Rectal smooth muscle tissue (tissue), 1 donor: ENCODE measurements around the gene CSRP3.

ENCODE experiments used
- H3K27ac ChIP-seq: one replicate; pipeline ENCODE4 v1.7.0; 2013; ENCODE audit warnings: low read depth, low read length, inconsistent platforms
- H3K27me3 ChIP-seq: one replicate; pipeline ENCODE4 v1.7.0; 2013; ENCODE audit warnings: low read length; ENCODE audit not compliant: control insufficient read depth, insufficient read depth
- H3K36me3 ChIP-seq: one replicate; pipeline ENCODE4 v1.7.0; 2013; ENCODE audit warnings: low read length; ENCODE audit not compliant: control insufficient read depth, insufficient read depth
- H3K4me1 ChIP-seq: one replicate; pipeline ENCODE4 v1.7.0; 2013; ENCODE audit warnings: low read length; ENCODE audit not compliant: control insufficient read depth, insufficient read depth
- H3K4me3 ChIP-seq: one replicate; pipeline ENCODE4 v1.7.0; 2013; ENCODE audit warnings: low read length
- H3K9ac ChIP-seq: one replicate; pipeline ENCODE4 v1.7.0; 2013; ENCODE audit warnings: low read length

Gene CSRP3

GRCh38 chr11:19218216-19218615 is 16.4 kb upstream of the CSRP3 start:
- Histone ChIP-seq H3K9ac (no peak overlapping the region), H3K27ac (no peak overlapping the region), H3K4me1 (no peaks in the 10 kb centered on the region), H3K36me3 (no peaks in the 10 kb centered on the region), H3K27me3 (no peaks in the 10 kb centered on the region), H3K4me3 (no peak overlapping the region)

GRCh38 chr11:19216709-19217374 is 15.1 kb upstream of the CSRP3 start:
- no peaks in the 10 kb centered on the region for H3K36me3 ChIP-seq
- no peak overlapping the region for H3K4me3 ChIP-seq

GRCh38 chr11:19216021-19216420 is 14.2 kb upstream of the CSRP3 start:
- H3K4me1 ChIP-seq: no peaks in the 10 kb centered on the region
- H3K36me3 ChIP-seq: no peaks in the 10 kb centered on the region
- H3K4me3 ChIP-seq: no peak overlapping the region
- H3K9ac ChIP-seq: no peak overlapping the region
- H3K27me3 ChIP-seq: no peaks in the 10 kb centered on the region
- no peak overlapping the region for H3K27ac ChIP-seq

More at GRCh38 chr11:19216709-19217374, 15.1 kb upstream of the CSRP3 start:
- no peaks in the 10 kb centered on the region for H3K4me1 ChIP-seq
- no peak overlapping the region for H3K27ac ChIP-seq
- H3K9ac ChIP-seq: no peak overlapping the region
- H3K27me3 ChIP-seq: no peaks in the 10 kb centered on the region

- Histone ChIP-seq H3K27ac (no peak overlapping the region), H3K27me3 (no peaks in the 10 kb centered on the region), H3K4me3 (no peak overlapping the region), H3K4me1 (no peaks in the 10 kb centered on the region), H3K9ac (no peak overlapping the region), H3K36me3 (no peaks in the 10 kb centered on the region)
These were observed 8.0 kb upstream of the CSRP3 start for GRCh38 chr11:19209617-19210370.

GRCh38 chr11:19208959-19209546 is 7.3 kb upstream of the CSRP3 start:
- Histone ChIP-seq H3K9ac (no peak overlapping the region), H3K4me3 (no peak overlapping the region), H3K27me3 (no peaks in the 10 kb centered on the region), H3K4me1 (no peaks in the 10 kb centered on the region), H3K27ac (no peak overlapping the region), H3K36me3 (no peaks in the 10 kb centered on the region)

- no peaks in the 10 kb centered on the region for H3K4me1 ChIP-seq
- H3K9ac ChIP-seq: no peak overlapping the region
- no peaks in the 10 kb centered on the region for H3K36me3 ChIP-seq
- no peak overlapping the region for H3K4me3 ChIP-seq
- H3K27me3 ChIP-seq: no peaks in the 10 kb centered on the region
- H3K27ac ChIP-seq: no peak overlapping the region
These were observed 6.4 kb upstream of the CSRP3 start for GRCh38 chr11:19208181-19208580.

- H3K27me3 ChIP-seq: no peaks in the 10 kb centered on the region
- H3K27ac ChIP-seq: no peak overlapping the region
- no peaks in the 10 kb centered on the region for H3K36me3 ChIP-seq
- H3K9ac ChIP-seq: no peak overlapping the region
- H3K4me1 ChIP-seq: no peaks in the 10 kb centered on the region
- H3K4me3 ChIP-seq: no peak overlapping the region
These were observed 3.1 kb upstream of the CSRP3 start for GRCh38 chr11:19204836-19205235.

- no peak overlapping the region for H3K9ac ChIP-seq
- no peak overlapping the region for H3K4me3 ChIP-seq
- H3K27me3 ChIP-seq: no peaks in the 10 kb centered on the region
- H3K27ac ChIP-seq: no peak overlapping the region
- H3K4me1 ChIP-seq: no peaks in the 10 kb centered on the region
- no peaks in the 10 kb centered on the region for H3K36me3 ChIP-seq
These were observed 1.2 kb downstream of the CSRP3 start for GRCh38 chr11:19200410-19201201.

GRCh38 chr11:19199771-19200170 is 2.0 kb downstream of the CSRP3 start:
- H3K27me3 ChIP-seq: no peaks in the 10 kb centered on the region
- H3K36me3 ChIP-seq: no peaks in the 10 kb centered on the region
- no peak overlapping the region for H3K9ac ChIP-seq
- H3K4me3 ChIP-seq: no peak overlapping the region
- H3K4me1 ChIP-seq: no peaks in the 10 kb centered on the region
- no peak overlapping the region for H3K27ac ChIP-seq

GRCh38 chr11:19199048-19199447 is 2.7 kb downstream of the CSRP3 start:
- H3K4me1 ChIP-seq: no peaks in the 10 kb centered on the region
- no peaks in the 10 kb centered on the region for H3K36me3 ChIP-seq
- no peak overlapping the region for H3K27ac ChIP-seq
- H3K9ac ChIP-seq: no peak overlapping the region
- no peaks in the 10 kb centered on the region for H3K27me3 ChIP-seq
- no peak overlapping the region for H3K4me3 ChIP-seq

GRCh38 chr11:19196432-19196831 is 5.4 kb downstream of the CSRP3 start:
- Histone ChIP-seq H3K36me3 (no peaks in the 10 kb centered on the region), H3K4me3 (no peak overlapping the region), H3K9ac (no peak overlapping the region), H3K4me1 (no peaks in the 10 kb centered on the region), H3K27ac (no peak overlapping the region), H3K27me3 (no peaks in the 10 kb centered on the region)

- Histone ChIP-seq H3K4me1 (no peaks in the 10 kb centered on the region), H3K36me3 (no peaks in the 10 kb centered on the region), H3K27ac (no peak overlapping the region), H3K27me3 (no peaks in the 10 kb centered on the region), H3K4me3 (no peak overlapping the region), H3K9ac (no peak overlapping the region)
These were observed 7.0 kb downstream of the CSRP3 start for GRCh38 chr11:19194620-19195308.
